HUDEP-2 (cell line): ENCODE measurements around the gene OR6Q1.
"Not testable (repeated sequence)": the region's sequence is repeated elsewhere in the genome, so short reads cannot be mapped to it uniquely, and the experiment has no call there.

Experiments used
- DNase-seq, 76 experiments: peaks; one replicate each; lab custom pipeline; 2025; ENCODE audit not compliant: unreplicated experiment in 76 of 76; lab: John Stamatoyannopoulos, UW

The OR6Q1 gene, protein sequence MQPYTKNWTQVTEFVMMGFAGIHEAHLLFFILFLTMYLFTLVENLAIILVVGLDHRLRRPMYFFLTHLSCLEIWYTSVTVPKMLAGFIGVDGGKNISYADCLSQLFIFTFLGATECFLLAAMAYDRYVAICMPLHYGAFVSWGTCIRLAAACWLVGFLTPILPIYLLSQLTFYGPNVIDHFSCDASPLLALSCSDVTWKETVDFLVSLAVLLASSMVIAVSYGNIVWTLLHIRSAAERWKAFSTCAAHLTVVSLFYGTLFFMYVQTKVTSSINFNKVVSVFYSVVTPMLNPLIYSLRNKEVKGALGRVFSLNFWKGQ

DNA sequence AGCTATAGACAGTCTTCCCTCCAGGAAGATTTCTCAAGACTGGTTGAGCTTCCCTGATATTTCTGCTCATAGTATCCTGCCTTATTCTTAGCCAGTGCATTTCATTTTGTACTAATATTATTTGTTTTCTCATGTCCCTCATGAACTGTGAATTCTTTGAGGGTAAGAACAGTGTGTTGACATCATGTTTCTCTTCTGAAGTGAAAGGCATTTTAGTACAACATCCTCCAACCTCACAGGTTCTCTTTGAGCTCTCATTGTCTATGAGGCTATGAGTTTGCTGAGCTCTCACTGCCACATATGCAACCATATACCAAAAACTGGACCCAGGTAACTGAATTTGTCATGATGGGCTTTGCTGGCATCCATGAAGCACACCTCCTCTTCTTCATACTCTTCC, at the start of gene OR6Q1:
Gene OR6Q1 (plus strand): TSS at position 301 of the 400 bp plus-strand sequence. CDS start 0 bp downstream, at position 301.
- no peak for DNase-seq

DNA sequence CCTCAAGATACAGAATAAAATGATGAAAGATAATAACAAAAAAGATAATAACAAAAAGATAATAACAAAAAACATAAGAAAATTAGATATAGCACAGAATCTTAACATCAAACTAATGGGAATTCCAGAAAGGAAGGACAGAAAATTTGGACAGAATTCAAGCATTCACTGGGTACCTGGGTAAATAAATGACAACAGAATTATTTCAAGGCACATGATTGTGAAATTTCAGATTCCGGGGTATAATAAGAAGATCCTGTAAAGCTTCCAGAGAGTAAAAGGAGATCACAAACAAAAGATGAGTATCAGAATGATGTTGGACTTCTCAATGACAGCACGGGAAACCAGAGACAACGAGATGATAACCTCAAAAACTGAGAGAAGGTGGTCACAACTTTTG, 49.2 kb upstream of the OR6Q1 start:
- DNase-seq: no peak

DNA sequence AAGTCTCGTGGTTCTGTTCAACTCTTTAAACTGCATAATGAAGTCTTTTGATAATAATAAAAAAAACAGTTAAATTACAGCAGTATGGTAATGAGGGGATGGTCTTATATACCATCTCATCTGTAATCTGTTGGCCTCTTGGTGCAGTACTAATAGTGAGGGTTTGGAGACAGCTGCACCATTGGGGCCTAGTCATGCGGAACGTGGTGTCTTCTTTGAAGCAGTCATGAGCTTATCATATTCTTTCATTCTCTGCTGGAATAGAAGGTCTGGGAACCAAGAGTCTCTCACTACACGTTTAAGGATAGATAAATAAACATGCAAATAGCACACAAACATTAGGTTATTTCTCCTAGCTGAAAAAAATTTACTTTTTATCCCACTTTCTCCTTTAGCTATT, 48.0 kb upstream of the OR6Q1 start:
- DNase-seq: no peak

DNA sequence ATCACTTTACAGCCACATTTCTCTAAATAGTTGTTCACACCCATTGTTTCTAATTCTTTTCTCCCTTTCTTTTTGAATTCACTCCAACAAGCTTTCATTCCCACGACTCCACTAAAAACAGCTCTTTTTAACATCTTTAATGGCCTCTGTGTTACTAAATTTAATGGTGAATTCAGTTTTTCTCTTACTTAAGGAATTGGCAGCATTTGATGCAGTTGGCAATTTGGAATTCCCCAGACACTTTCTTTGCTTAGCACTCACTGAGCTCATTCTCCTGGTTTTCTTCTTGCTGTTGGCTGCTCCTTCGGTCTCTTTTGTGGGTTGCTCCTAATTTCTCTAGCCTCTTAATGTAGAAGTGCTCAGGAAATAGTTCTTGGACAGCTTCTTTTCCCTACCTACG, 47.6 kb upstream of the OR6Q1 start:
- no peak for DNase-seq

DNA sequence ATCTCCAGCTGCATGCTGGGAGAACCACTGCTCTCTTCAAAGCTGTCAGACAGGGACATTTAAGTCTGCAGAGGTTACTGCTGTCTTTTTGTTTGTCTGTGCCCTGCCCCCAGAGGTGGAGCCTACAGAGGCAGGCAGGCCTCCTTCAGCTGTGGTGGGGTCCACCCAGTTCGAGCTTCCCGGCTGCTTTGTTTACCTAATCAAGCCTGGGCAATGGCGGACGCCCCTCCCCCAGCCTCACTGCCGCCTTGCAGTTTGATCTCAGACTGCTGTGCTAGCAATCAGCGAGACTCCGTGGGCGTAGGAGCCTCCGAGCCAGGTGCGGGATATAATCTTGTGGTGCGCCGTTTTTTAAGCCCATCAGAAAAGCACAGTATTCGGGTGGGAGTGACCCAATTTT, 31.2 kb upstream of the OR6Q1 start:
- not testable (repeated sequence) for DNase-seq

DNA sequence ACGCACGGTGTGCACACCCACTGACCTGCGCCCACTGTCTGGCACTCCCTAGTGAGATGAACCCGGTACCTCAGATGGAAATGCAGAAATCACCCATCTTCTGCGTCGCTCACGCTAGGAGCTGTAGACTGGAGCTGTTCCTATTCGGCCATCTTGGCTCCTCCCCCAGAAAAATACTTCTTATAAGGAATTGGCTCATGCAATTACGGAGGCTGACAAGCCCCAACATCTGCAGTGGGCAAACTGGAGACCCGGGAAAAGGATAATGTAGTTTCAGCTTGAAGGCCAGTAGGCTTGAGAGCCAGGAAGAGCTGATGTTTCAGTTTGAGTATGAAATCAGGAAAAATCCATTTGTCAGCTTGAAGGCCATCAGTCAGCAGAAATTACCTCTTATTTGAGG, 30.7 kb upstream of the OR6Q1 start:
- not testable (repeated sequence) for DNase-seq

DNA sequence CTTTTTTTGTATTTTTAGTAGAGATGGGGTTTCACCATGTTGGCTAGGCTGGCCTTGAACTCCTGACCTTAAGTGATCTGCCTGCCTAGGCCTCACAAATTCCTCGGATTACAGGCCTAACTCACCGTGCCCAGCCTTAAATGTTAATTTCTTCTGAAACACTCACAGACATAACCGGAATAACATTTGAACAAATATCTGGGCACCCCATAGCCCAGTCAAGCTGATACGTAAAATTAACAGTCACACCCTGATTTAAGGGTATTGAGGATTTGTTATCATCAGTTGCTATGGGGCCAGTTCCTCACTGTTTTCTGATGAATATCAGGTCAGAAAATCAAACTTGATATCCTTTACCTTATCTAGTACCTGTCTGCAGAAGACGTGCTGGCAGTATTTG, 30.1 kb upstream of the OR6Q1 start:
- no peak for DNase-seq

DNA sequence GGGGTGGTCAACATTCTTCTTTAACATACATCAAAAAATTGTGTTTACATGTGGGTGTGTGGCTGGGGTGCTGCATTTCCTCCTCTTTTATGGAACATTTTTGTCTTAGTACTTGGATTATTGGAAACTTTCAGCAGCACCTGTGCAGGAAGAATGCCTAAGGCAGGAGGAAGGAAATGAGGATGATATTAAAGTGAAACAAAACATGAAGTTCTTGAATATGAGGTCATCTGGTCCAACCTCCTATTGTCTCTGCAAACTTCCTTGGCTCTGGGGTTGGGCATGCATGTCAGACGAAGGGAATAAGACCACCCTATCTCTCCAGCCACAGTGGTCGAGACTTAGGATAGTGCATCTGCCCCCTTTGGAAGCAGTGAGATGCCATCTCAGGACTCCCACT, 27.7 kb upstream of the OR6Q1 start:
- DNase-seq: no peak

DNA sequence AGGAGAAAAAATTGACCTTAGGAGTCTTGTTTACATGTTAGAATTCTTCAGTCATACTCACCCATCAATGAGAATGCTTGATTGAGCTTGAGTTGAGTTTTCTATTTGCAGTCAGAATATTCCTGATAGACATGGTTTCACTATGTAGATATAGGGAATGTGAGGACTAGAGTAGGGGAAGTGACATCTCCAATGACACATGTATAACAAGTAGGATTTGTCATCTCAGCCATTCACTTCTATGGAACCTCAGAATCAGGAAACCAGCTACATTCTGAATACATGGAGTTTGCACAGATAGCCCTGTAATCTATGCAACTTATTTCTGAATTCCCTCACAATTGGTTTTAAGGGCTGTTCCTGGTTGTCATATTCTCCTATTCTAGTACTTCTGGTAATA, 27.2 kb upstream of the OR6Q1 start:
- no peak for DNase-seq

DNA sequence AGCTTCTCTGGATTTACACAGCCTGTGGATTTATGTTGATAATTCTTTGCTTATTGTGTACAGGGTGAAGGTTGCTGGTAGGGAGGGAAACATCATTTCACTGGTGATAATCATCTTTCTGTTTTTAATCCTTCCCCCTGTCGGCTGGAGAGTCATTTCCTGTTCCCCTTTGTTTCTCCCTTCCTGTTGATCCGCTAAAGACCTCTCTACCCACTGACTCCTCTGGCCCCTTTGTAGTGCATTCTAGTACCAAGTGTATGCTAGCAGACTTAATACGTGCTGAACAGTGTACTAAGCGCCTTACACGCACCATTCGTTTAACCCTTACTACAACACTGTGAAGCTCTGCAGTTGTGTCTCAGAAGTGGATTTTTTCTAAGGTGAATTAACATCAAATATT, 26.1 kb upstream of the OR6Q1 start:
- no peak for DNase-seq

DNA sequence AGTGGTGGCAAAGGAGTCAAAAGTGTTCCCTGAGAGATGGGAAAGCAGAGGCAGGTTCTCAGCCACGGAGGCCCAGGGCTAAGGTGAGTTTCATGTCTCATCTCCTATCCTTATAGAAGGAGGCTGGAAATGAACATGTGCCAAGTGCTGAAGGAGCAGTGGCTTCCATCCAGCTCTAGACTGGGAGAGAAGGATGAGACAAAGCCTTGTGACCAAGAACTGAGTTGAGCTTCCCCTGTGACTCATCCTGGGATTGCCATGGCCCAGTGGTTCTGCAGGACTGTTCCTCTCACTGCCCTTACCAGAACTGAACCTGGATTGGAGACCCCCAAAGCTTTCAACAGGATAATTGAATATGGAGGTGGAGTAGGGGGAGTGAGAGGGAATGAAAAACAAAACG, 23.8 kb upstream of the OR6Q1 start:
- no peak for DNase-seq

DNA sequence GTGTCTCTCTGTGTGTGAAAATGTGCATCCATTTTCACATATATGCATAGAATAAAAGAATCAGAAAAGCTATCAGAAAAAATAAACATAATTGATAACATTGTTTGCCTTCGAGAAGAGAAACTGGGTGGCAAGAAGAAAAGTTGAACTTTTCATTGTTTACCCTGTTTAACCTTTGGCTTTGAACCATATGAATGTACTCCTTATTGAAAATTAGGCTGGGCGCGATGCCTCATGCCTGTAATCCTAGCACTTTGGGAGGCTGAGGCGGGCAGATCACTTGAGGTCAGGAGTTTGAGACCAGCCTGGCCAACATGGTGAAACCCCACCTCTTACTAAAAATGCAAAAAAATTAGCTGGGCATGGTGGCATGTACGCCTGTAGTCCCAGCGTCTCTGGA, 19.0 kb upstream of the OR6Q1 start:
- DNase-seq: no peak

DNA sequence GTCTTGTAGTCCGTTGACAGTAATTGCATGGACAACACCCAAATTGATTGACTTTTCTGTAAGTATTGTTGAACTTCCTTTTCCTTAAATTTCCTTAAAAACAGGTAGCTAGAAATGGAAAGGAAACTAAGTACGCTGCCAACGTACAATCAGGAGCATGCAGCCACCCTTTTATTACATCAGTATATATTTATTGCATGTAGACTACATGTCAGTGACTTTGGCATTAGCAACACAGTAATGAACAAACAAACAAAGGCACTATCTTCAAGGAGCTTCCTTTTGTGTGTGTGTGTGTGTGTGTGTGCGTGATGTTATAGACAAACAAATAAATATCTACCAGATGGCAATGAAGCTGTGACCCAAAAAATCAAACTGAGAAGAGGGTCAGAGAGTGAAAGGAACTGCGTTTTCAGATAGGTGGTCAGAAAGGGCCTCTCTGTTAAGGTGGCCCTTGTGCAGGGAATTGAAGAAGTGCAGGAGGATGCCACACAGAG, 7.3 kb upstream of the OR6Q1 start, which contains the start of gene OR9Q1:
Gene OR9Q1 (plus strand): TSS at position 447 of the 497 bp plus-strand sequence. CDS start 155,564 bp downstream, outside the sequence.
- no peak for DNase-seq

DNA sequence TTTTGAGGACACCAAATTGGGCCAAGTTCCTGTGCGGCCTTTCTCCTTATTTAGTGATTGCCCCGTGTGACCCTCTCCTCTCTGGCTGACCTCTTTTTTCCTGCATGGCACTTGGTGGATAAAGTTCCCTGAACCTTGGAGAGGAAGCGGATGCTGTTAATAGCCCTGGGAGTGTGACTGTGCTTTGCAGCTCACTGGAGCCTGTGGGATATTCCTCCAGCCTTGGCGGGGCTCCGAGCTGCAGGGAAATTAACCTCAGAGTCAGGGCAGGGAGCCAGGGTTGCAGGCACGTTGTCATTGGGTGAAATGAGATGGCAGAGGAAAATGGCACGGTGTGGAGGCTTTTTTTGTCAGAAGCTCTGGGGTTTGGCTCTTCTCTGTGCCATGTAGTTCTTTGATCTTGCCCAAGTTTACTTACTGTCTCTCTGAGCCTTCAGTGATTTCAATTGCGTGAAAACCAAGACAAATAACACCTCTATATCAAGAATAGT, 6.1 kb upstream of the OR6Q1 start:
- DNase-seq: no peak

DNA sequence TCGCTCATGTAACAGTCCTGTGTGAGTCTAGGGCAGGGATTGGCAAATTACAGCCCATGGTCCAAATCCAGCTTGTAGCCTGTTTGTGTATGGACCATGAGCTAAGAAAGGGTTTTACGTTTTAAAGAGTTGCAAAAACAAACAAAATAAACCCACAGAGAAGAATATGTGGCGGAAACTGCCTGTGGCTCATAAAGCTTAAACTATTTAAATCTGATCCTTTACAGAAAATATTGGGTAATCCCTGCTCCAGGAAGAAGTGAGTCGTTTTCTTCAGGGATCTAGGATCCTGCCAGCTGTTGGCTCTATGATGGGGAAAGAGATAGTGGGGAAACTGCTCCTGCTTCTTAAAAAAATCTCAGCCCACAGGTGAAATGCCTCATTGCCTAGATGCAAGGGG, 3.4 kb upstream of the OR6Q1 start:
- DNase-seq: no peak

DNA sequence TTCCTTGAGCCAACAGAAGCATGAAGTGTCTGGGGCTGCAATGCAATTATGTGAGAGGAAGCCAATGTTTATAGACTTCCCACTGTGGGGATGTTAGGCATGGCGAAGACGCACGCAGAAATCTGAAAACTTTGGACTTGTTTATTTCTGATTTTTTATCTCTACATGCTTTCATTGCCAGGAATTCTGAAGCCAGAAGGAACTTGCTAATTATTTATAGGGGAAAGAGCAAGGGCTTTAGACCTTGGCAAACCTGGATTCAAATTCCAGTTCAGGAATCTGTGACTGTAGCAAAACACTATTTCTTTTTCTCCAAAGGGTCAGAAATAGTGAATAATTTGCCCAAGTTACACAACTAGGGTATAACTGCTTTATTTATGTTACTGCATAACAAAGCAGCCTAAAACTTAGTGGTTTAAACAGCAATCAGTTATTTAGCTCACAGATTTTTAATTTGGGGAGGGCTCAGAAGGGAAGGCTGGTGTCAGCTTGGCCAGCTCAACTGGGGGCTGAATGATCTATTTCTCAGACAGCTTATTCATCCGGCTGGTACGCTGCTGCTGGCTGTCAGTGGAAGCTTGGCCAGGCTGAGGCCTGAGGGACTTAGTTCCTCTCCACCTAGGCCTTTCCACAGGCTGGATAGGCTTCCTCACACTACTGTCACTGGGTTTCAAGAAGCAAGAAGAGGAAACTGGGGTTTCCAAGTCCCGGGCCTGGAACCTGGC, 1.9 kb upstream of the OR6Q1 start:
- no peak for DNase-seq

DNA sequence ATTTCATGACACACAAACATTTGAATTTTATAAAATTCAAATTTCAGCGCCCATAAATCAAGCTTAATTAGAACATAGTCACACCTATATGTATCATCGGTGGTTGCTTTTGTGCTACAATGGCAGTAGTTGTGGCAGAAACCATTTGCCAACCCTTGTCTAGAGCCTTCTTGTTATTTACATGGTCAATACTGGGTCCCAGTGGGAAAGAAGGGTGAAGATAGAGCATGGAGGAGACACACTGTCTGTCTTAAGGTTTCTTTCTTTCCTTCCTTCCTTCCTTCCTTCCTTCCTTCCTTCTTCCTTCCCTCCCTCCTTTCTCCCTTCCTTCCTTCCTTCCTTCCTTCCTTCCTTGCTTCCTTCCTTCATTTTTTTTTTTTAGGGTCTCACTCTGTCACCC, 3.7 kb downstream of the OR6Q1 start:
- DNase-seq: no peak

DNA sequence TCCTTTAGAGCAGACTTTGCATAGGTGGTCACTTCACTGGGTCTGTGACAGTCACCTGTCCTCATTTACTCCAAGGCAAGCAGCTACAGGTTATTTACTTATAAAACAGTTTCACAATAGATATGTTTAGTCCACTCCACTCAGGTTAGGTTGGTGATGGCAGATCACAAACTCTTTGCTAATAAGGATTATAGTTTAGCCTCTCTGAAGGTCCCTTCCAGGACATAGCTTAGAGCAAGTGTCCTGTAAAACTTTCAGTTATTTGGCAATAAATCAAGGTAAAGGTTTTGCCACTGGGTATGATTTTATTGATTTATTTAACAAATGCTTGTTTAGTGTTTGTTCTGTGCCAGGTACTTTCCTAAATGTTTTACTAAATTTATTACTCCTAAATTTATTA, 8.8 kb downstream of the OR6Q1 start:
- DNase-seq: no peak

DNA sequence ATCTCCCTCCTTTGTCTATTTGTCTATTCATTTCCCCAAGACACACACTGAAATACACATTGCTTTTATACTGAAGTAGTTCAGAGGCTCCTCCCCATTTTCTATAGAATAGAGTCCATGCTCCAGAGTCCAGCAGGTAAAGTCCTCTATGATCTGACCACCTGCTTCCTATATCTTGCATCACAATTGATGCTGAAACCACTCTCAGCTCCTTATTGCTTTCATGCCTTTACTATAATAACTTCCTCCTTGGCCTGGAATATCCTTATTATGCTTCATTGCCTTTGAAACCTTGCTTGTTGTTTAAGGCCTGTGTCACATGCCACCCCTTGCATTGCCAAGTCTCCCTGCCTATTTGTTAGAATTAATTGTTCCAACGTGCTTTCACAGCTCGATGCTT, 12.6 kb downstream of the OR6Q1 start:
- DNase-seq: no peak

DNA sequence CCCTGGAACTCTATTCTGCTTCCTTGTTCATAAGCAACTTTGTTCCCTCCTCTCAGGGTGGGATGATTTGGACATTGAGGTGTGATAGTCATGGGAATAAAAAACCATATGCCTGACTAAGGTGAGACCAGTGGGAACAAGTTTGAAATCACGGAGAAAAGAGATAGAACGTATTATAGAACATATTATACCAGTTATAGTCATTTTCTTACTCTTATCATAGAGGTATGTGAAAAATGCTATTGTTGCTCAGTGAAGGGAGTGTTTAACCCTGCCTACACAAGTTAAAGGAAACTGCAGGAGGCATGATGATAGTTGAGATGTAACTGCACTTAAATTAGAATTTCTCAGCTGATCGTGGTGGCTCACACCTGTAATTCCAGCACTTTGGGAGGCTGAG, 15.5 kb downstream of the OR6Q1 start:
- no peak for DNase-seq

DNA sequence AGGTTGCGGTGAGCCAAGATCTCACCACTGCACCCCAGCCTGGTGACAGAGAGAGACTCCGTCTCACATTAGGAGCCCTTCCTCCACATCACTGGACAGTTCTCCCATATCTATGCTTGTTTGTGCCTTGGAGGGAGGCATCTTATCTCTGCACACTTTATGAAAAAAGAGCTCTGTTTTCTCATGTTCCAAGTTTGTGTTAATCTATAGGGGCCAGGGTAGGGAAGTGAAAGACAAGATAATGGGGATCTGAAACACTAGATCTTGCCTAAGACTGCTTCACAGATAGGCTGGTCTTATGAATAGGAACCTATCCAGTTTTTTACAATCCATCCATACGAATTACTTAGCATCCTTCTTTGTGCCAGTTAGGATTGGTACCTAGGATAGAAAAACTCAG, 17.1 kb downstream of the OR6Q1 start:
- no peak for DNase-seq

DNA sequence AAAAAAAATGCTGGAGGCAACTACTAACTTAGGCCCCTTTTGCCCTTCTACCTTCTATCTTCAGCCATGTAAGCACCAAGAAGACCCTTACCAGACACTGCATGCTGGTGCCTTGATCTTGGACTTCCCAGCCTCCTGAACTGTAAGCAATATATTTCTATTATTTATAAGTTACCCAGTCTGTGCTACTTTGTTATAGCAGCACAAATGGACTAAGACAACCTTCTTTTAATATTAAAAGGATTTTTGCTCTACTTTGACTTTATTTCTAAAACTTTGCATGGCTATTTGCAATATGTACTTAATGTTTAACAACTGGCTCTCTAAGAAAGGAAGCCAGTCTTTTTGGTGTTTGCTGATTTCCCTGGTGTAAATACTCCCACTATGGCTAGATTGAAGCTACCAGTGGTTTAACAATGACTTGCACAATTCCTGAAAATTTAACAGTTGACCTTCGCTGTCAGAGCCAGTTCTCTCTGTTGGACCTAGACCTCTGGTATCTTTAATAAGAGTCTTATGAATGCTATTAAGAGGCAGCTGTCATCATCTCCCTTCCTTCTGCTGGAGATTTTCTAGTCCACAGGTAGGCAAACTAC, 25.2 kb downstream of the OR6Q1 start:
- DNase-seq: no peak
